HEK293 (cell line): Measurements from ENCODE around the gene PIP4K2A.

Experiments used
- GLIS2 ChIP-seq: fragments of 450-650 bp; formaldehyde crosslinking; IDR thresholded peaks from 2 replicates; pipeline ENCODE4 v1.5.1; 2016; ENCODE audit warnings: missing biosample characterization, missing genetic modification characterization
- HOXC10 ChIP-seq: sonication (generic); formaldehyde crosslinking; IDR thresholded peaks from 2 replicates; pipeline ENCODE4 v1.8.1; 2023; ENCODE audit warnings: mild to moderate bottlenecking, missing genetic modification reagents
- INSM2 ChIP-seq: fragments of 450-650 bp; formaldehyde crosslinking; IDR thresholded peaks from 2 replicates; pipeline ENCODE4 v1.5.1; 2016; ENCODE audit warnings: missing biosample characterization, missing genetic modification characterization
- PRDM1 ChIP-seq: fragments of 450-650 bp; formaldehyde crosslinking; IDR thresholded peaks from 2 replicates; pipeline ENCODE4; 2016; ENCODE audit warnings: missing biosample characterization, missing genetic modification characterization
- SETDB1 ChIP-seq: IDR thresholded peaks from one replicate; pipeline ENCODE4 v1.6.1; 2017; ENCODE audit warnings: mild to moderate bottlenecking, low read length, moderate library complexity, mixed read lengths; ENCODE audit not compliant: insufficient read length
- SP3 ChIP-seq: fragments of 450-650 bp; formaldehyde crosslinking; IDR thresholded peaks from 2 replicates; pipeline ENCODE4 v1.5.1; 2016; ENCODE audit warnings: missing biosample characterization, missing genetic modification characterization
- ZBTB10 ChIP-seq: fragments of 450-650 bp; formaldehyde crosslinking; IDR thresholded peaks from 2 replicates; pipeline ENCODE4 v1.5.1; 2016; ENCODE audit warnings: missing biosample characterization, missing genetic modification characterization
- ZBTB11 ChIP-seq: fragments of 450-650 bp; formaldehyde crosslinking; conservative IDR thresholded peaks from 2 replicates; pipeline ENCODE4 v1.5.1; 2016; ENCODE audit warnings: low read depth, missing biosample characterization, missing genetic modification characterization
- ZBTB44 ChIP-seq: fragments of 450-650 bp; IDR thresholded peaks from 2 replicates; pipeline ENCODE4 v1.5.1; 2018; ENCODE audit warnings: missing biosample characterization, mild to moderate bottlenecking, missing genetic modification characterization
- ZBTB7A ChIP-seq: fragments of 450-650 bp; formaldehyde crosslinking; IDR thresholded peaks from 2 replicates; pipeline ENCODE4 v1.5.1; 2016; ENCODE audit warnings: low read depth, missing biosample characterization, missing genetic modification characterization
- ZFHX2 ChIP-seq: fragments of 450-650 bp; formaldehyde crosslinking; conservative IDR thresholded peaks from 2 replicates; pipeline ENCODE4 v1.5.1; 2016; ENCODE audit warnings: missing biosample characterization, missing genetic modification characterization
- ZFP3 ChIP-seq: fragments of 450-650 bp; formaldehyde crosslinking; IDR thresholded peaks from 2 replicates; pipeline ENCODE4 v1.5.1; 2016; ENCODE audit warnings: low read depth, missing biosample characterization, missing genetic modification characterization
- ZNF112 ChIP-seq: fragments of 450-650 bp; formaldehyde crosslinking; IDR thresholded peaks from 2 replicates; pipeline ENCODE4 v1.5.0; 2017; ENCODE audit warnings: missing biosample characterization, missing genetic modification characterization
- ZNF155 ChIP-seq: fragments of 450-650 bp; formaldehyde crosslinking; IDR thresholded peaks from 2 replicates; pipeline ENCODE4 v1.5.1; 2016; ENCODE audit warnings: missing biosample characterization, missing genetic modification characterization
- ZNF214 ChIP-seq: fragments of 450-650 bp; formaldehyde crosslinking; IDR thresholded peaks from 2 replicates; pipeline ENCODE4 v1.5.1; 2017; ENCODE audit warnings: missing biosample characterization, mild to moderate bottlenecking, missing genetic modification characterization, borderline replicate concordance
- ZNF266 ChIP-seq: fragments of 450-650 bp; formaldehyde crosslinking; IDR thresholded peaks from 2 replicates; pipeline ENCODE4 v1.5.1; 2016; ENCODE audit warnings: missing biosample characterization, missing genetic modification characterization, low read depth
- ZNF335 ChIP-seq: fragments of 450-650 bp; formaldehyde crosslinking; conservative IDR thresholded peaks from 2 replicates; pipeline ENCODE4 v1.5.1; 2016; ENCODE audit warnings: missing biosample characterization, missing genetic modification characterization
- ZNF362 ChIP-seq: fragments of 450-650 bp; formaldehyde crosslinking; IDR thresholded peaks from 2 replicates; pipeline ENCODE4 v1.5.1; 2016; ENCODE audit warnings: missing biosample characterization, missing genetic modification characterization
- ZNF37A ChIP-seq: fragments of 450-650 bp; IDR thresholded peaks from 2 replicates; pipeline ENCODE4 v1.5.1; 2018; ENCODE audit warnings: missing biosample characterization, missing genetic modification characterization
- ZNF426 ChIP-seq: fragments of 450-650 bp; formaldehyde crosslinking; IDR thresholded peaks from 2 replicates; pipeline ENCODE4 v1.5.1; 2017; ENCODE audit warnings: missing biosample characterization, missing genetic modification characterization, mild to moderate bottlenecking, inconsistent platforms, moderate library complexity
- ZNF433 ChIP-seq: fragments of 450-650 bp; formaldehyde crosslinking; IDR thresholded peaks from 2 replicates; pipeline ENCODE4 v1.5.1; 2016; ENCODE audit warnings: missing biosample characterization, missing genetic modification characterization, low read depth
- ZNF580 ChIP-seq: fragments of 450-650 bp; formaldehyde crosslinking; IDR thresholded peaks from 2 replicates; pipeline ENCODE4 v1.5.1; 2016; ENCODE audit warnings: missing biosample characterization, missing genetic modification characterization
- ZNF610 ChIP-seq: fragments of 450-650 bp; formaldehyde crosslinking; IDR thresholded peaks from 2 replicates; pipeline ENCODE4 v1.5.1; 2016; ENCODE audit warnings: missing biosample characterization, missing genetic modification characterization, borderline replicate concordance
- ZNF654 ChIP-seq: fragments of 450-650 bp; formaldehyde crosslinking; IDR thresholded peaks from 2 replicates; pipeline ENCODE4 v1.5.1; 2016; ENCODE audit warnings: low read depth, missing biosample characterization, missing genetic modification characterization
- ZNF747 ChIP-seq: fragments of 450-650 bp; formaldehyde crosslinking; IDR thresholded peaks from 2 replicates; pipeline ENCODE4 v1.5.1; 2016; ENCODE audit warnings: missing biosample characterization, missing genetic modification characterization
- ZNF776 ChIP-seq: fragments of 450-650 bp; formaldehyde crosslinking; IDR thresholded peaks from 2 replicates; pipeline ENCODE4 v1.5.0; 2017; ENCODE audit warnings: missing biosample characterization, missing genetic modification characterization, borderline replicate concordance

PIP4K2A gene

GRCh38 chr10:22552888-22553378 lies 161.4 kb downstream of the PIP4K2A start (continued):
- peak; percentile 96 for TF ChIP-seq ZBTB44
- TF ChIP-seq SP3: peak; percentile 45
- peak; percentile 51; the same call in 1 of the 2 replicates for TF ChIP-seq PRDM1 (tag by site-specific recombination)
- peak; percentile 84 for TF ChIP-seq ZFHX2 (tag by site-specific recombination)
- TF ChIP-seq INSM2 (tag by site-specific recombination): peak; percentile 99
- no peak for TF ChIP-seq ZNF426 (tag by site-specific recombination)
- peak; percentile 74 for TF ChIP-seq ZNF335 (tag by site-specific recombination)
- TF ChIP-seq ZNF155 (tag by site-specific recombination): no peak
- TF ChIP-seq ZNF654: peak; percentile 40
- TF ChIP-seq ZBTB7A (tag by site-specific recombination): 0 out of 2 replicates have a peak, but pooled peaks have one; percentile 19
- no peak for TF ChIP-seq SETDB1
- TF ChIP-seq ZNF266 (tag by site-specific recombination): no peak
- no peak for TF ChIP-seq ZNF214 (tag by site-specific recombination)
- TF ChIP-seq ZBTB10 (tag by site-specific recombination): peak; percentile 83
- TF ChIP-seq ZNF362 (tag by site-specific recombination): peak; percentile 90; the same call in 1 of the 2 replicates
- TF ChIP-seq ZNF433 (tag by site-specific recombination): no peak
- TF ChIP-seq ZBTB11: no peak
- no peak for TF ChIP-seq ZNF747 (tag by site-specific recombination)
- no peak for TF ChIP-seq ZFP3 (tag by site-specific recombination)
- no peak for TF ChIP-seq HOXC10 (CRISPR knock-in tag)
- TF ChIP-seq ZNF776 (tag by site-specific recombination): no peak
- peak; percentile 99 for TF ChIP-seq ZNF580
- TF ChIP-seq ZNF610 (tag by site-specific recombination): no peak; the same call in 1 of the 2 replicates
- TF ChIP-seq ZNF37A: 0 out of 2 replicates have a peak, but pooled peaks have one; percentile 6
- peak; percentile 81 for TF ChIP-seq GLIS2 (tag by site-specific recombination)
- no peak for TF ChIP-seq ZNF112 (tag by site-specific recombination)
